Neural crest cell (in vitro differentiated cells): ENCODE data around the gene SUPT3H. TPM values are rescaled to one million over a fixed set of nuclear protein-coding genes. Genes with fewer than 3 reads are reported as not detected.

Experiments
- DNase-seq: peaks from one replicate; pipeline ENCODE4 v3.0.0; 2021; ENCODE audit warnings: low read depth, mixed read lengths, low spot score
- H3K27ac Mint-ChIP-seq: one replicate; pipeline ENCODE4 v1.8.0; 2021; ENCODE audit warnings: mild to moderate bottlenecking, mixed read lengths; ENCODE audit not compliant: unreplicated experiment
- H3K27me3 Mint-ChIP-seq: 2 replicates; pipeline ENCODE4 v1.8.0; 2021; ENCODE audit warnings: low read depth, mild to moderate bottlenecking, mixed read lengths
- H3K36me3 Mint-ChIP-seq: 2 replicates; pipeline ENCODE4 v1.8.0; 2021; ENCODE audit warnings: low read depth, mild to moderate bottlenecking, mixed read lengths
- H3K4me1 Mint-ChIP-seq: 2 replicates; pipeline ENCODE4 v1.8.0; 2021; ENCODE audit warnings: mixed read lengths
- H3K4me3 Mint-ChIP-seq: one replicate; pipeline ENCODE4 v1.8.0; 2021; ENCODE audit warnings: mild to moderate bottlenecking, mixed read lengths
- H3K9me3 Mint-ChIP-seq: 2 replicates; pipeline ENCODE4 v1.8.0; 2021; ENCODE audit warnings: mixed read lengths
- CTCF ChIP-seq: fragments of 200-600 bp; sonication (generic); conservative IDR thresholded peaks from 2 replicates; pipeline ENCODE4 v1.5.0; 2021; ENCODE audit warnings: antibody characterized with exemption, mild to moderate bottlenecking
- total RNA-seq: library from RNA; stranded (reverse); gene quantifications from 2 replicates; pipeline ENCODE4 v1.2.1, GENCODE V29; 2021

Gene SUPT3H
- total RNA-seq, 1 donor from 2014 or later: 17.0 TPM

GRCh38 chr6:44954281-44954680 is 423.5 kb downstream of the SUPT3H start:
- no peak for DNase-seq
- Mint-ChIP-seq H3K9me3 (peaks cover 9% of the 10 kb centered on the region), H3K27ac (no peak overlapping the region), H3K36me3 (peaks cover 19% of the 10 kb centered on the region), H3K4me3 (no peak overlapping the region), H3K4me1 (no peaks in the 10 kb centered on the region), H3K27me3 (no peaks in the 10 kb centered on the region)
- TF ChIP-seq CTCF: no peak

GRCh38 chr6:44951253-44951747 is 426.4 kb downstream of the SUPT3H start:
- no peaks in the 10 kb centered on the region for H3K27me3 Mint-ChIP-seq
- H3K4me3 Mint-ChIP-seq: no peak overlapping the region
- TF ChIP-seq CTCF: no peak
- H3K27ac Mint-ChIP-seq: no peak overlapping the region
- peaks cover 9% of the 10 kb centered on the region for H3K9me3 Mint-ChIP-seq
- no peaks in the 10 kb centered on the region for H3K4me1 Mint-ChIP-seq
- no peak for DNase-seq
- H3K36me3 Mint-ChIP-seq: peaks cover 29% of the 10 kb centered on the region

- Mint-ChIP-seq H3K27me3 (no peaks in the 10 kb centered on the region), H3K36me3 (peaks cover 31% of the 10 kb centered on the region), H3K4me3 (no peak overlapping the region), H3K9me3 (peaks cover 10% of the 10 kb centered on the region), H3K4me1 (no peaks in the 10 kb centered on the region), H3K27ac (no peak overlapping the region)
- TF ChIP-seq CTCF: no peak
- no peak for DNase-seq
Measured at GRCh38 chr6:44949596-44950201, 428.0 kb downstream of the SUPT3H start.

- no peak for TF ChIP-seq CTCF
- Mint-ChIP-seq H3K27ac (no peak overlapping the region), H3K36me3 (peaks cover 31% of the 10 kb centered on the region), H3K9me3 (peaks cover 6% of the 10 kb centered on the region), H3K4me1 (no peaks in the 10 kb centered on the region), H3K4me3 (no peak overlapping the region), H3K27me3 (no peaks in the 10 kb centered on the region)
- no peak for DNase-seq
Measured at GRCh38 chr6:44943541-44943940, 434.2 kb downstream of the SUPT3H start.

GRCh38 chr6:44942798-44943197 is 434.9 kb downstream of the SUPT3H start:
- Mint-ChIP-seq H3K27ac (no peak overlapping the region), H3K27me3 (no peaks in the 10 kb centered on the region), H3K4me3 (no peak overlapping the region), H3K36me3 (peaks cover 31% of the 10 kb centered on the region), H3K9me3 (peaks cover 6% of the 10 kb centered on the region), H3K4me1 (no peaks in the 10 kb centered on the region)
- DNase-seq: no peak
- TF ChIP-seq CTCF: no peak
